Stimulated activated CD4-positive, alpha-beta T cell treated with anti-CD3 and anti-CD28 coated beads, Interleukin-15, amount 100 ng/mL, for 1 hour (primary cell): ENCODE results near the gene TNRC6B.

Source experiments
- DNase-seq, 2 donors: peaks; one replicate each; pipeline ENCODE4 v3.0.0-alpha.2; 2020; ENCODE audit warnings: low read depth in 1 of 2, low spot score in 1 of 2

Gene TNRC6B

DNA sequence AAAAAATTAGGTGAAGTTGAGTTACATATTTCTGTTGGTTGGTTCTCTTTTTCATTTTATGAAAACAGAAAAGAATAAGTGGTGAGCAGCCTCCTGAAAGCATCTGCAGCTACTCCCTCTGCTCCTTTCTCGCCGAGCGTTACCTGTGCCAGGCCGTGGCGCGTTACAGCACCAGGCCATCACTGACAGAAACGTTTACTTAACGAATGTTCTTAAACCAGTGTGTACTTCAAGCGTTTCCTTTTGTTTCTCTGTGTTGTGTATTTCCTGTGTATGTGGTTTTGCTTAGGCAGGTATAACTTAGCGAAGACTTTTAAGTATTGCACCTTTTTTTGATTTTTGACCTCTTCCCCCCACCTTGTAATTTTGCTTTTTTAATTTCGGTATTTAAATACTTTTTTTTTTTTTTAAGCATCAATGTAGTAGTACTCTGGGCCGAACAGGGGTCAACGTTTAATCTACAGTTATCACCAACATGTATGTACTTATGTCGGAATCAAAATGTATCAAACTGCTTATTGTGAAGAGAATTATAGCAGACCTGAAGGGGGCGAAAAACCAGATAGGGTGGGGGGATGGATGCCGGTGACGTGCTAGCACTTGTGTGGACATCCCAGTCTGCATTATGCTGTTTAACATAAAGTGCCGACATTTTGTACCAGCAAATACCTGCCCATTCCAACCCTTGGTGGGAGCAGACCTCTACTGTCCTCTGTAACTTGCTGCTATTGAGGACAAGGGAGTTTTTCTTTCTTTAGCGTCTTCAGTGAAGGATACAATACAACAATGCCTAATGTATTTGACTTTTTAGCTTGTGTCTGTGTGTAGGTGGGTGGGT, 147.0 kb downstream of the TNRC6B start:
- DNase-seq = no peak

DNA sequence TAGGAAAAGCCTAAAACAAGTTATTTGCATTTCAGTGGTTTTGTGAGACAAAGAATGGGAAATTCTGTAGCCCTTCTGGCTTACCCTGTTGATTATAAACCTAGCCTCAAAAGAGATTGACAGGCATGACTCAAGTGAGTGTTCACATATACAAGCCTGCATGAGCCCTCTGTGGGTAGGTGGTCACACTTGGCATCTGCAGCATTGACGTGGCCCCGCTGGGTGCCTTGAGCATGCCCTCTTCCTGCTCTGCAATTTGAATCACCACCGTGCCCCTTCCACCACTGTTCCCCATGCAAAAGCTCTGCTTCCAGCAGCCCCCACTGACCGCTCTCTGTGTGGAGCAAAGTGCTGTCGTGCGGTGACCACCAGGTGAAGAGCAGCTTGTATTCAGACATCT, 147.6 kb downstream of the TNRC6B start:
- DNase-seq = peak in 1 of 2 donors; percentile 31

DNA sequence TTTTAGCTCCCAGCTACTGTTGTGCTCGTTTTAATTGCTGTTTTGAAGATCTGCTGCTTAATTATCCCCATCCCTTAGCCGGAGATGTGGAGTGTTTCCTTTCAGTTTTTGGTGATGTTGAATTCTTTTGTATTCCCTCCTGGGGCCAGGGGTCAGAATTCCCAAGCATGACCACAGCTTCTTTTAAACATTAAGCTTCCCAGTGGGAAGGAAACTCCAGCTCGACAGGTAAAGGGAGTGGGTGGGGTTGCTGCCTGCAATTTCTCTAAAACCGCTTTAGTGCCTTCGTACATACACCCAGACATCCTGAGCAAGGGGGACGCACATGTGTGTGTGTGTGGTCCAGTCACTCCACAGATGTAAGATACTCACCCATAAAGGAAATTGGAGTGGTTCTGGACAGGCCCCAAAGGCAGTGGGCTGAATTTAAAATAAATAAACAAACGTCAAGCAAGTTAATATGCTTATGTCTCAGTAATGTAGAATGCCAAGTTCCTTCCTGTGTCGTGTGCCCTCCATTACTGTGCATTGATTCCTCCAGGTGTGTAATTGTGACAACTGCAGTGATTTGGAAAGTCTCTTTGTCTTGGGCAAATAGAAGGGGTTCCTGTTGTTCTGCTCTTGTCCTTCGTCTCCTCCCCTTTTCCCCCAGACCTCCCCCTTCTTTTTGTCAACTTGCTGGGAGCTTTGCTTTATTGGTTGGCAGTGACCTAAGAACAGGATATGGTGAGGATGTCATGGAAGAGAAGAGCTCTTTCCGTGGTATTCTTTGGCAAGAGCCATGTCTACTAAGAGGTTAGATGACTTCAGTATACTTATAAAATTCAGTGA, 149.4 kb downstream of the TNRC6B start:
- DNase-seq = no peak

DNA sequence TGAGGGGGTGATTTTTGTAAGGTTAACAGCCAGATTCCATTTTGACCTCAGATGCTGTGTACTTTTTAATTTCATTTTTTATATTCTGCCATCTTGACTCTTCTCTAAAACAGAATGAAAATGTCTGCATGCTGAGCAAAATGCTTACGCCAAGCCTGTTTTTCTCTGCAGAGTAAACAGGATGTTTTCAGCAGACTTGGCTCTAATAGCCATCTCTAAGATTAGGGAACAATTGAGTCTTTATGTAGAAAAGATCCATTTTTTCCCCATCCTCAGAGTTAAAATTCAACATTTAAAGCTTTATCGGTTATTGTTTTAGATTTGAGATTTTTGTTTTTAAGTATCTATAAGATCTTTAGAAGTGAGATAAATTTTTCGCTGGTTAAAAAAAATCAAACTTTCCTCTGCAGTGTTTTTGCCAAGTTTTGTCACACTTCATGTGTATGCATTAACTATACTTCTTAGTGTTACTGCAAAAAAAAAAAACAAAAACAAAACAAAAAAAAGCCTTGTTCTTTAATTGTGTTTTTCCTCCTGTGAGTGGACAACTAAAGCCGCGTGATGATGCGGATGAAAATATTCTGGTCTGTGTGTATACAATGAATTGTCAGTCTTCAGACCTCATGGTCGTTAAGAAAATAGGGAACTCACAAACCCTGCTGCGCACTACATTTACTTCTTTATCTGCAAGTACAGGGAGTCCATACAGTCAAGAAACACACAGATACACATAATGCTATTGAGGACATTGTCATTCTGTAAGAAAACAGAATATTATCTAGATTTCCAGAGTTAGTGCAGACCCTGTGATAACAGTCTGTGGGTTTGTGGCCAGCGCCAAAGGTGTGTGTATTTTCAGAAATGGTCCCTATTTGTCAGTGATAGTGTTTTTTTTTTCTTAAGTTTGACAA, 151.1 kb downstream of the TNRC6B start:
- no peak for DNase-seq

DNA sequence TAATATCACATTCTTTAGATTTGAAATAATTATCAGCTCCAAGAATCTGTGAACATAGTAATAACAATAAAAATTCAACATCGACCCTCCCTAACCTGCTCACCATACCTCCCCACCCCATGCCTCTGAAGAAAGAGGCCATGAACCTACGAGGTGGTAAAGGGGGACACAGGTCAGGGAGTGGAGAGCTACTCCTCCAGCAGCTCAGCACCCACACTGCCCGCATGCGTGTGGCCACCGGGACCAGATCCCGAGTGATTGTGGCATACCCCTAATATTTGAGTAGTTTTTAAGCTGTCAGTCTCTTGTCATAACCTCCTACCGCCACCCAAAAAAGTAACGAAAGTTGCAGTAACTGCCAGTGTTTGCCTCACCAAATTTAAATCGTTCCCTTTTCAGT, 151.7 kb downstream of the TNRC6B start:
- DNase-seq = no peak

DNA sequence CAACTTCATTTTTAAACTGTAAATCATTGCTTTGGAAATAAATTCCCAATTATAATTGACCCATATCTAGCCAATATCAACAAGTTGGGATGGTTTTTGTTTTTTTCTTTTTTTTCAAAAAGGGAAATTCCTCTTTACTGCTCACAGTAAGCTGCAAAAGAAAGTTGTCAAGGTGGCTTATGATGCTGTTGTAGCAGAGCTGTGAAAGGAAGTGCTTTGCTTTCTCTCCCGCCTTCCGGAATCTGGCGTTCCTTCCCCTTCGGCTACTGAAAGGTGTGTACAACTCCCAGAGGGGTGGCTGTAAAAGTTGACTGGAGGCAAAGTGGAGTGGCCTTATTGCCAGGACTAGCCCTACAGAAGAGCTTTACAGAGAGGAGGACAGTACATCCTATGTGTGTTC, 152.4 kb downstream of the TNRC6B start:
- no peak for DNase-seq

DNA sequence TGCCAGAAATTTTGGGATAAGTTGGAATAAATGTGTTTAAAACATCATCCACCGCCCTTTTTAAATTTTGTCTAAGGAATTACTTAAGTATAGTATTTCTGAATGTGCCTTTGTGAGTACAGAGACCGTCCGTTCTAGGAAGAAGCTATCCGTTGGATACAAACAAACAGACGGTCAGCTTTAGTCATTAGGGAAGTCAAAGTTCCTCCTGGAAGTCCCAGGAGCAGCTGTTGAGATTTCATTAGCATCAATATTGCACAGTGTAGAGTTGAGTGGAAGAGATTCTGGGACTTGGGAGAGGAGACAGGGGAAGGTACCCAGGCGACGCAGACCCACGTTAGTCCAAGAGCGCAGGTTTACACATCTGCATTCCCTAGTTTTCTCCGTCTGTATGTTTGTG, 152.9 kb downstream of the TNRC6B start:
- no peak for DNase-seq

DNA sequence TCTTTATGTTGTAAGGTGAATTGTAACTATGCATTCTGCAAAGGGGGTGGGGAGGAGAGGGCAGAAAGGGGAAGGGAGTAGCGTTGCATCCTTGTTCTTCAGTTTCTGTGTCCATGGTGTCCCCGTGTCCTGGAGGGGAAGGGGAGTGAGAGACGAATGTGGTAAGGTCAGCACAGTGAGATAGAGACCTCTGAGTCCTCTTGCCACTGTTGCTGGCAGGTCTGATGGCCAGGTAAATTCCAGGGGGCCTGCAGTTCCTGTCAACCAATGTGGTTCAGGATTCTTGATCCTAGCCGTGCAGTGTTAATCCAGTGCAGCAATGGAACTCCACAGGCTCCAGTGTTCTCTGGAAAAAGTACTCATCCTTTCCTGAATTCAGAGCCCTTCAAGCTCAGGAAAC, 154.0 kb downstream of the TNRC6B start:
- no peak for DNase-seq

DNA sequence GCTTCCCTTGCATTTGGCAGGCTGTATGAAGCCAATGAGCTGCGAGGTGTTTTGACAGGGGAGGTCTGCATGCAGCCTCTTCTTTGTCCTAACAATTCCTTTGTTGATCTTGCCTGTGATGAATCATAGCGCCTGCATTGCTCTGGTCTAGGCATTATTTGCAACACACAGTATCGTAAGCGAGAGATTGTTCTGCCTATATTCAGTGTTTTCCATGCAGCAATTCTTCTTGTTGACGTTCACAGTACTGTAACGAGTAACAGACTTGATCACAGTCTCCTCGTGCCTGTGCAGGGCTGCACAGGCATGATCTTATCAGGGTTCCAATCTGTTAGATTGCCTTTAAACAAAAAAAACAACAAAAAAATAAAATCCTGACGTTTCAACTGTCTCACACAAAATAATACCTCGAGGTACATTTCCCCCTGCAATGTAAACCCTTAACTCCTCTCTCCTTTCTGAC, 154.6 kb downstream of the TNRC6B start:
- DNase-seq = no peak

DNA sequence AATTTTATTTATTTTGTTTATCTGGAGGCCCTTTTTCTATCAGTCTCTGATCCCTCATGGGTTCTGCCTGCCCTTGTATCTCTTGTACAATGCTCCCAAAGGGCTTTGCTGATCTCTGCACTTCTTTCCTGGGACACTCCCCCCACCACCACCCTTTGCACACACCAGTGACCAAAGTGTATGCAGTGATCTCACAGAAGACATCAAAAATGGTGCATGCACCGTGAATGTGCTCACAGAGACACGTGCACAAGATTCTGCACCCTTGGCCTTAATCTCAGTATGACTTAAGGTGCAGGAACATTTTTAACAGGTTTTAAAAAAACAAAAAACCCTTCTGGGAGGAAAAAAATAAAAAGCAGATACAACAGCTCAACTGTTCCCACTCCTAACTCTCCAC, 156.3 kb downstream of the TNRC6B start:
- no peak for DNase-seq

DNA sequence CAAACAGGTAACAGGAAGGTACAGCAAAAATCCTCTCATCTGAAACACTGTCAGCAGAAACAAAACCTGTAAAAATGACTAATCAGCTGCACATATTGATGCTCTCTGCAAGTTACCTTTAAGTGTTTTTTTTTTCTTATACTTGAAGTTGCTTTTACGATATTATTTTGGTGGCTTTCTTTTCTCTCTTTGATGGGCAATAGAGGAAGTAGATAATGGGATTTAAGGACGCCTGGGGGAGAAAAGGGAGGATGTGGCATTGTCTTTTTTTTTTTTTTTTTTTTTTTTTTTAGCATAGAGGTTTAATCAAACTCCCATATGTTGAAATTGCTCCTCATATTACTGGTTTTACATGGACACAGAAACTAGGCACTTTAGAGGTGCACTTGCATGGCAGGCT, 157.2 kb downstream of the TNRC6B start:
- DNase-seq = no peak

DNA sequence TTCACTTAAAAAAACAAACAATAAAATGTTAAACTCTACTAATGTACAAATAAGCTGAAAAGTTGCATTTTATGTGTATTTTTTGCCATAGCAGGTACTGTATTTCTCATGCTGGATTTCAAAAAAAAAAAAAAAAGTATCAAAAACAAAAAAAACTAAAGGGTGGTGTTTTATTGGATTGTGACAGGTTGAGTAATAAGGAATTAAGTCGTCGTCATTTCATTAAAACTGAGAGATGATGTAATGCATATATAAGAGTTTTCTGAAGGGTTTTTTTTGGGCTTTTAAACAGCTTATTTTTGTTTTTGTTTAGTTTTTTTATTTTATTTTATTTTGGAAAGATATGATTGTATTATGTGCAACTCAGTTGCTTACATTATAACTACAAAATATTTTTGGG, 157.6 kb downstream of the TNRC6B start:
- DNase-seq = no peak

DNA sequence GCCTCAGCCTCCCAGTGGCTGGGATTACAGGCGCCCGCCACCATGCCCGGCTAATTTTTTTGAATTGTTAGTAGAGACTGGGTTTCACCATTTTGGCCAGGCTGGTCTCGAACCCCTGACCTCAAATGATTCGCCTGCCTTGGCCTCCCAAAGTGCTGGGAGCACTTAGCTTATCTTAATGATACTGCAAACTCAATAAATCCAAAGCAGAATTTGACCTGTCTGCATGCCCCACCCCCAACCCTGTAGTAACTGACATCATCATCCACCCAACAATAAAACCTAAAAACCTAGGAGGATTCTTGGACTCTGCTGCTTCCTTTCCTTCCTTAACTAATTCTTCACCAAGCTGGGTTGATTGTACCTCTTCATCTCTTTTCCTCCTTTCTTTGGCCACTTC, 162.3 kb downstream of the TNRC6B start:
- DNase-seq = no peak

DNA sequence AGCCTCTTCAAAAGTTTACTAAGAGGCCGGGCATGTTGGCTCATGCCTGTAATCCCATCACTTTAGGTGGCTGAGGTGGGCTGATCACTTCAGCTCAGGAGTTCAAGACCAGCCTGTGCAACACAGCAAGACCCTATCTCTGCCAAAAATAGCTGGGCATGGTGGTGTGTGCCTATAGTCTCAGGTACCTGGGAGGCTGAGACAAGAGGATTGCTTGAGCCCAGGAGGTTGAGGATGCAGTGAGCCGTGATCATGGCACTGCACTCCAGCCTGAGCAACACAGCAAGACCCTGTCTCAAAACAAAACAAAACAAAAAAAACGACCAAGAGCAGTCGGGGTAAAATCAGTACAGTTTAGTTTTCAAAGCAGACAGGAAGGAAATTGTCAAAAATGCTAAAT, 163.9 kb downstream of the TNRC6B start:
- DNase-seq = no peak

DNA sequence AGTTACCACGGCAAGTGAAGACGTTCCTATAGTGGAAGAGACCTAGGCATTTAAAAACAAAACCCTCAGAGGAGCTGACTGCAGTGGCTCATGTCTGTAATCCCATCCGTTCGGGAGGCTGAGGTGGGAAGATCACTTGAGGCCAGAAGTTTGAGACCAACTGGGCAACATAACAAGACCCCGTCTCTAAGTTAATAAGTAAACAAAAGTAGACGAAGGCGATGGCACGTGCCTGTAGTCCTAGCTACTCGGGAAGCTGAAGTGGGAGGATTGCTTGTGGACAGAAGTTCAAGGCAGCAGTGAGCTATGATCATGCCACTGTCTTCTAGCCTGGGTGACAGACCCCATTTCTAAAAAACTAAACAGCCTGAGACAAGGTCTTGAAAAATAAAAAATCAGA, 164.8 kb downstream of the TNRC6B start:
- no peak for DNase-seq

DNA sequence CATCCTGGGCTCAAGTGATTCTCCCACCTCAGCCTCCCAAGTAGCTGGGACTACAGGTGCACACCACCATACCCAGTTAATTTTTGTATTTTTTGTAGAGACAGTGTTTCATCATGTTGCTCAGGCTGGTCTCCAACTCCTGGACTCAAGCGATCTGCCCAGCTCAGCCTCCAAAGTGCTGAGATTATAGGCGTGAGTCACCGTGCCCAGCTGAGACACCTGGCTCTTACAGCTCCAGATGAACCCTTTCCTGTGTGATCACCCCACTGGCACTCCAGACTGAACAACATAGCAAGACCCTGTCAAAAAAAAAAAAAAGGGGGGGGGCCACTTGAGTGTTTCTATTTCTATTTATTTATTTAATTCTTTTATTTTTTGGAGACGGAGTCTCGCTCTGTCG, 167.5 kb downstream of the TNRC6B start:
- no peak for DNase-seq

DNA sequence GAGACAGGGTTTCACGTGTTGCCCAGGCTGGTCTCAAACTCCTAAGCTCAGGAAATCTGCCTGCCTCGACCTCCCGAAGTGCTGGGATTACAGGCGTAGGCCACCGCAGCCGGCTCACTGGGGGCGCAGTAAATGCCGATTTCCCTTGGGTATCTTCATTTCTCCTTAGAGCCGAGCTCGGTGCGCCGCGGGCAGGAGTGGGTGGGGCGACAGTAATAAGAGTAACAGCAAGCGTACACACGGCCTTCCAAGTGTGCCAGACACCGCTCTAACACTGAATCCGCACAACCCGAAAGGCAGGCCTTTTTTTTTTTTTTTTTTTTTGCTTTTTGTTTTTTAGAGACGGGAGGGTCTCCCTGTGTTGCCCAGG, 168.1 kb downstream of the TNRC6B start:
- DNase-seq = peak in 1 of 2 donors; percentile 46

DNA sequence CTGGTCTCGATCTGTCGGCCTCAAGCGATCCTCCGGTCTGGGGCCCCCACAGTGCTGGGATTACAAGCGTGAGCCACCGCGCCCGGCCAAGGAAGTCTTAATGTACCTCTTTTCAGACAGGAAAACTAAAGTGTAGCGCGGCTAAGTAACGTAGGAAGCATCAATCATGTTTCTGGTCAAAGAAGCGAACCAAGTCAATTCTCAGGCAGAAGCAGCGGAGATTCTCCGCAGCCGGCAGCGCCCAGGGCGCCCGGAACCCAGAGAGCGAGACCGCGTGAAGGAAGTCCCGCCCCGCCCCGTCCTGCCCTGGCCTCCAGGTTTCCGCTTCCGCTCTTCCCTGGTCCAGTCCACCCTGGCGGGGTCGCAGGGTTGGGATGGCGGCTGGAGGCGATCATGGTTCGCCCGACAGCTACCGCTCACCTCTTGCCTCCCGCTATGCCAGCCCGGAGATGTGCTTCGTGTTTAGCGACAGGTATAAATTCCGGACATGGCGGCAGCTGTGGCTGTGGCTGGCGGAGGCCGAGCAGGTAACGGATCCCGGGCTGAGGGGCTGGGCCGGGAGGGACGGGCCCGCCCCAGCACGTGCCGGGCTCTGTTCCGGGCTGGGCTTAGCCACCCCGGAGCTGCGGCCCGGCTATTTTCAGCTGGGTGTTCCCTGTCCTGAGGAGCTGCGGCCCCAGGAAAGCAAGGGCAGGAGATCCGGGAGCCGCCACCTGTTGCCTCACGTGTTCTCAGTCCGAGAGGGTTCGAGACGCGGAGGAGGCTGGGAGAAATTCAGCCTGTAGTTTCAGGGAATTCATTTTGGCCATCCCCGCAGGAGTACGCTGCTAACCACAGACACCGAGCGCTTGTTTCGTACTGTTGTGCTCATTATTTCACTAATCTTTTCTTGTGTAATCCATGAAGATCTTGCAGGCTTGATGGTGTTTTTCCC, 168.7 kb downstream of the TNRC6B start, which contains the start of gene ADSL:
Gene ADSL, plus strand, starts transcription at position 316 of the 934 bp plus-strand sequence. Its CDS starts 59 bp downstream, at position 375.
- peak; percentile 65 to 76 for DNase-seq

DNA sequence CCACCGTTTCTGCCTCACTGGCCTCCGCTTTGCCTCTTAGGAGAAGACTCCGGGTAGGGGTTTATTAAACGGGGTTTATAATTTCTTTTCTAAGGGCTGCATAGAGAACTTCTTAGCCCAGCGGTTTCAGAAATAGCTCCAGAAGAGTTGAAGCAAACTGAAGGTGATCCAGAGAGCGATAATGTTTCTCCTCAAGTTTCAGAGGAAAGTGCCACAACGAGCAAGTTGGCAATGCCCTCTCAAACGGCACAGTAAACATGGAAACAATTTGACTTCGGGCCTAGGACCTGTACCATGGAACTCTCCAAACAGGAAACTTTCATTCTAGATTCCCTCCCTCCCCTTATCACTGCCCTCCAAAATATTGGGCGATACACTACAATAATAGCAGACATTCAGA, 169.6 kb downstream of the TNRC6B start:
- no peak for DNase-seq

DNA sequence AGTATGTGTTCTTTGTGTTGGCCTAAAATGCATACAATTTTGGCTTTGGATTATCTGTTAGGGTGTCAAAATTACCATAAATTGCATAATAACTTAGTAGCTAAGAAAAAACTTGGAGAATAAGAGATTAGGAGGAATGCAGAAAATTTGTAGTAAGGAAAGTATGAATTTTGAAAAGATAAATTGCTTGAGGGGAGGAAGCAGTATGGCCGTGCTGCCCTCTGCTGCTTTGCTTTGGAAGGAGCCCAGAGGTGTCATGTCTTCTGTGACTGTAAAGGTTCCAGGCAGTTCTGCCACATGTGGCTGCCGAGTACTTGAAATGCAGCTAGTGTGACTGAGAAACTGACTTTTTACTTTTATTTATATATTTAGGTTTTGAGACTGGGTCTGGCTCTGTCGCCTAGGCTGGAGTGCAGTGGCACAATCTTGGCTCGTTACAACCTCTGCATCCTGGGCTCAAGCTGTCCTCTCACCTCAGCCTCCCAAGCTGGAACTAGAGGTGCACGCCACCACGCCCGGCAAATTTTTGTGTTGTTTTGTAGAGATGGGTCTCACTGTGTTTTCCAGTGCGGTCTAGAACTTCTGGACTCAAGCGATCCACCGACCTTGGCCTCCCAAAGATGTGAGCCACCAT, 170.4 kb downstream of the TNRC6B start:
- DNase-seq = peak; percentile 43 to 48
